ENCODE measurements around the gene CNIH4. TPM values are rescaled to one million over a fixed set of nuclear protein-coding genes. Genes with fewer than 3 reads are reported as not detected.
"Not testable (repeated sequence)": the region's sequence is repeated elsewhere in the genome, so short reads cannot be mapped to it uniquely, and the experiment has no call there.

CNIH4 gene
- total RNA-seq, 4 donors from 2014 or later: 28.9 to 51.2 (median 42.6) TPM

GRCh38 chr1:224411766-224412165 is 55.1 kb downstream of the CNIH4 start:
- intact Hi-C loops (cut with DNase I; ENCODE audit: low total_unique reads): no loop called here
- no peaks in the 10 kb centered on the region for H3K27me3 ChIP-seq
- no peak for DNase-seq
- TF ChIP-seq, protein P1, sequence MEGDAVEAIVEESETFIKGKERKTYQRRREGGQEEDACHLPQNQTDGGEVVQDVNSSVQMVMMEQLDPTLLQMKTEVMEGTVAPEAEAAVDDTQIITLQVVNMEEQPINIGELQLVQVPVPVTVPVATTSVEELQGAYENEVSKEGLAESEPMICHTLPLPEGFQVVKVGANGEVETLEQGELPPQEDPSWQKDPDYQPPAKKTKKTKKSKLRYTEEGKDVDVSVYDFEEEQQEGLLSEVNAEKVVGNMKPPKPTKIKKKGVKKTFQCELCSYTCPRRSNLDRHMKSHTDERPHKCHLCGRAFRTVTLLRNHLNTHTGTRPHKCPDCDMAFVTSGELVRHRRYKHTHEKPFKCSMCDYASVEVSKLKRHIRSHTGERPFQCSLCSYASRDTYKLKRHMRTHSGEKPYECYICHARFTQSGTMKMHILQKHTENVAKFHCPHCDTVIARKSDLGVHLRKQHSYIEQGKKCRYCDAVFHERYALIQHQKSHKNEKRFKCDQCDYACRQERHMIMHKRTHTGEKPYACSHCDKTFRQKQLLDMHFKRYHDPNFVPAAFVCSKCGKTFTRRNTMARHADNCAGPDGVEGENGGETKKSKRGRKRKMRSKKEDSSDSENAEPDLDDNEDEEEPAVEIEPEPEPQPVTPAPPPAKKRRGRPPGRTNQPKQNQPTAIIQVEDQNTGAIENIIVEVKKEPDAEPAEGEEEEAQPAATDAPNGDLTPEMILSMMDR (IDR thresholded peaks at IDR 0.05): no peak
- no peak for TF ChIP-seq POLR2A (IDR thresholded peaks at IDR 0.05)
- H3K4me3 ChIP-seq: no peak overlapping the region
- H3K27ac ChIP-seq: no peak overlapping the region
- no peaks in the 10 kb centered on the region for H3K36me3 ChIP-seq
- no peaks in the 10 kb centered on the region for H3K9me3 ChIP-seq
- H3K4me1 ChIP-seq: no peaks in the 10 kb centered on the region

GRCh38 chr1:224420106-224420505 is 63.4 kb downstream of the CNIH4 start:
- Histone ChIP-seq H3K4me3 (no peak overlapping the region), H3K27me3 (no peaks in the 10 kb centered on the region), H3K9me3 (no peaks in the 10 kb centered on the region), H3K36me3 (no peaks in the 10 kb centered on the region), H3K4me1 (no peaks in the 10 kb centered on the region), H3K27ac (no peak overlapping the region)
- no peak for TF ChIP-seq POLR2A (IDR thresholded peaks at IDR 0.05)
- TF ChIP-seq, protein P1 (IDR thresholded peaks at IDR 0.05): no peak
- intact Hi-C loops (cut with DNase I; ENCODE audit: low total_unique reads): no loop called here
- no peak for DNase-seq

DNA sequence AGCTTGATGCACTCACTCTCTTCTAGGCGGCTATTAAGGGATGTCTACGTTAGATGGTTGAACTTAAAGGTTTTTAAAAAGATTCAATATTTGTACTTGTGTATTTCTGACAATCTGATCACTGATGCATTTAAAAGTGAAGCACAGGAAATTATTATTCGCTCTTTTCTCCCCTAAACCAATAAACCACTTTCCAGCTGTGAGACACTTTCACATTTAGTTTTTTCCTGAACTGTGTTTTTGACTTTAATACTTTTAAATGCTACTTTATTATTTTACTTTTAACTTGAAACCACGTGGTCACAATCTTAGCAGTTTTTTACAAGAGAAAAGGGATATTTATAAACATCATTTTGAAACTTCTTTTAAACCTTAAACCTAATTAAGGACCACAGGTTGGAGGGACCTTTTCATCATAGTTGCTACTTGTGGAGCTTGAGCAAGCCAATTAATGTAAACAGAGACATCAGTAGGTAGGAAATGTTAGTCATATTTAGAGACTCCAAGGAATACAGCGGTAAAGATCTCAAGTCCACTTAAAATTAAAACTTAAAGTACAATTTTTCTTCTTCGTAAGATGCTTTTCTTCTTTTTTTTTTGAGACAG is 68.7 kb downstream of the CNIH4 start:
- H3K9me3 ChIP-seq: no peaks in the 10 kb centered on the region
- H3K4me3 ChIP-seq: no peak overlapping the region
- no peaks in the 10 kb centered on the region for H3K36me3 ChIP-seq
- H3K4me1 ChIP-seq: no peaks in the 10 kb centered on the region
- DNase-seq: no peak
- TF ChIP-seq POLR2A (IDR thresholded peaks at IDR 0.05): no peak
- TF ChIP-seq, protein P1 (IDR thresholded peaks at IDR 0.05): no peak
- H3K27me3 ChIP-seq: no peaks in the 10 kb centered on the region
- no peak overlapping the region for H3K27ac ChIP-seq
- intact Hi-C loops (cut with DNase I; ENCODE audit: low total_unique reads): no loop called here

- H3K9me3 ChIP-seq; H3K4me3 ChIP-seq; DNase-seq; H3K27ac ChIP-seq; intact Hi-C loops (cut with DNase I; ENCODE audit: low total_unique reads); H3K27me3 ChIP-seq; H3K36me3 ChIP-seq: not testable (repeated sequence)
- H3K4me1 ChIP-seq: peaks cover 0 to 11% of the 10 kb centered on the region in 2 donors
Measured at GRCh38 chr1:224426869-224427268, 70.2 kb downstream of the CNIH4 start.

- H3K27me3 ChIP-seq: no peaks in the 10 kb centered on the region
- no peak overlapping the region for H3K27ac ChIP-seq
- intact Hi-C loops (cut with DNase I; ENCODE audit: low total_unique reads): no loop called here
- no peak overlapping the region for H3K4me3 ChIP-seq
- H3K4me1 ChIP-seq: peaks cover 0 to 11% of the 10 kb centered on the region in 2 donors
- no peak for DNase-seq
- H3K36me3 ChIP-seq: no peaks in the 10 kb centered on the region
- H3K9me3 ChIP-seq: no peaks in the 10 kb centered on the region
- TF ChIP-seq, protein P1 (IDR thresholded peaks at IDR 0.05): no peak
- no peak for TF ChIP-seq POLR2A (IDR thresholded peaks at IDR 0.05)
Measured at GRCh38 chr1:224427346-224427745, 70.7 kb downstream of the CNIH4 start.

DNA sequence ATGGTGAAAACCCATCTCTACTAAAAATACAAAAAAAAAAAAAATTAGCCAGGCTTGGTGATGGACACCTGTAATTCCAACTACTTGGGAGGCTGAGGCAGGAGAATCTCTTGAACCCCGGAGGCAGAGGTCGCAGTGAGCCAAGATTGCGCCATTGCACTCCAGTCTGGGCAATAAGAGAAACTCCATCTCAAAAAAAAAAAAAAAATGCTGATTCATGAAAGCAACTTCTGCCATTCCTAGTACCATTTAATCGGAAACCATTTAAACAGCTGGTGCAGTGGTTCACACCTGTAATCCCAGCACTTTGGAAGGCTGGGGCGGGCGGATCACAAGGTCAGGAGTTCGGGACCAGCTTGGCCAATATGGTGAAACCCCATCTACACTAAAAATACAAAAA is 72.0 kb downstream of the CNIH4 start:
- intact Hi-C loops (cut with DNase I; ENCODE audit: low total_unique reads); H3K4me3 ChIP-seq; H3K27me3 ChIP-seq; H3K9me3 ChIP-seq; DNase-seq; H3K36me3 ChIP-seq; H3K27ac ChIP-seq: not testable (repeated sequence)
- peaks cover 0 to 11% of the 10 kb centered on the region in 2 donors for H3K4me1 ChIP-seq

Small RNAs within 50 kb of the gene (microRNA-seq; reads per million reads assigned to microRNA genes)
- not detected for gene MIR4742 (ENCODE audit: borderline microRNAs expressed, borderline replicate concordance)

Small RNAs within 50 kb of the gene (small RNA-seq; reads per million reads assigned to genes)
- not detected for gene MIR4742

Other genes starting within 250 kb of the CNIH4 start
- gene FBXO28, start 242.8 kb upstream of the CNIH4 start, total RNA-seq: 10 to 100 TPM; 10.5 to 49.1 (median 21.8) TPM
- gene DEGS1, start 173.6 kb upstream of the CNIH4 start, total RNA-seq: 100 to 1,000 TPM in 1 of 4 donors, 10 to 100 TPM in 3; 35.9 to 119 (median 53.2) TPM
- gene NVL, start 26.7 kb upstream of the CNIH4 start, total RNA-seq: 10 to 100 TPM in 3 of 4 donors, 1 to 10 TPM in 1; 2.6 to 45.2 (median 28.9) TPM
- 10 to 100 TPM; 45.9 to 76.9 (median 65.7) TPM for gene WDR26, start 77.9 kb downstream of the CNIH4 start, total RNA-seq

Measured in uterus (tissue), 4 donors.